GM12878 (cell line): ENCODE measurements around the gene MYLK4. TPM values are rescaled to one million over a fixed set of nuclear protein-coding genes. Genes with fewer than 3 reads are reported as not detected.

ENCODE experiments used
- ATAC-seq: fragments of 200-7000 bp; cut with Tn5 transposase; 3 replicates; pipeline ENCODE4 v1.9.1; 2020; ENCODE audit warnings: mild to moderate bottlenecking, moderate library complexity
- BruUV-seq: library from RNA; stranded (reverse); fragments of 400-500 nt; replicated peaks from 2 replicates; lab custom pipeline; 2021; lab: Mats Ljungman, UMichigan
- CTCF ChIA-PET: fragments of 300-600 bp; sonication (Branson Sonifier 250); formaldehyde crosslinking; extraction: SDS; loops from one replicate; lab custom pipeline; 2021; ENCODE audit warnings: inconsistent platforms; lab: Yijun Ruan, JAX
- POLR2A ChIA-PET: fragments of 350-600 bp; formaldehyde crosslinking; extraction: SDS; loops from one replicate; lab custom pipeline; 2021; ENCODE audit warnings: inconsistent platforms; lab: Charles Lee
- RAD21 ChIA-PET: fragments of 300-600 bp; sonication (Branson Sonifier 250); formaldehyde crosslinking; loops from one replicate; lab custom pipeline; 2023; ENCODE audit warnings: antibody characterized with exemption; ENCODE audit not compliant: unreplicated experiment; lab: Charles Lee
- SMC1A ChIA-PET: fragments of 300-600 bp; sonication (Branson Sonifier 250); formaldehyde crosslinking; loops from one replicate; lab custom pipeline; 2023; ENCODE audit not compliant: unreplicated experiment, uncharacterized antibody; lab: Charles Lee
- DNase-seq: peaks from one replicate; pipeline ENCODE4 v3.0.0-alpha.2; 2011; ENCODE audit warnings: low read depth, low spot score
- FAIRE-seq: peaks from 3 replicates; lab custom pipeline; 2011; peaks lifted over from hg19 to GRCh38; lab: Jason Lieb, UNC
- H2AFZ ChIP-seq: 2 replicates; pipeline ENCODE4 v1.6.0; 2011; ENCODE audit warnings: low read depth, low read length, control low read depth; ENCODE audit not compliant: control insufficient read depth
- H3K27ac ChIP-seq: 2 replicates; pipeline ENCODE4 v1.5.1; 2011; ENCODE audit warnings: control low read depth; ENCODE audit not compliant: control insufficient read depth, insufficient read depth
- H3K27me3 ChIP-seq, 2 experiments: replicated peaks in 1 of 2; 2 replicates each; pipeline versions ENCODE4 v1.6.0 to v1.6.1; 2011; ENCODE audit warnings: low read length in 1 of 2; ENCODE audit not compliant: control insufficient read depth in 2 of 2, insufficient read depth in 2 of 2
- H3K36me3 ChIP-seq, 2 experiments: 2 replicates each; pipeline ENCODE4 v1.5.1; 2011; ENCODE audit warnings: low read length in 1 of 2; ENCODE audit not compliant: control insufficient read depth in 2 of 2, insufficient read depth in 2 of 2
- H3K4me1 ChIP-seq: 2 replicates; pipeline ENCODE4 v1.6.1; 2011; ENCODE audit warnings: mild to moderate bottlenecking, low read length, moderate library complexity, mixed read lengths; ENCODE audit not compliant: control insufficient read depth, insufficient read depth
- H3K4me2 ChIP-seq: 2 replicates; pipeline ENCODE4 v1.6.0; 2011; ENCODE audit warnings: control low read depth; ENCODE audit not compliant: control insufficient read depth, insufficient read depth
- H3K4me3 ChIP-seq: fragments of 200-600 bp; sonication (generic); 2 replicates; pipeline ENCODE4 v1.5.1; 2016
- H3K79me2 ChIP-seq: 2 replicates; pipeline ENCODE4 v1.6.0; 2011; ENCODE audit warnings: low read length; ENCODE audit not compliant: control insufficient read depth, insufficient read depth
- H3K9ac ChIP-seq: 2 replicates; pipeline ENCODE4 v1.8.0; 2011; ENCODE audit warnings: low read length, control low read depth, mixed read lengths; ENCODE audit not compliant: control insufficient read depth, insufficient read depth
- H3K9me3 ChIP-seq: replicated peaks from 3 replicates; pipeline ENCODE4 v1.5.1; 2011; ENCODE audit warnings: mild to moderate bottlenecking, low read length; ENCODE audit not compliant: control insufficient read depth, insufficient read depth
- H4K20me1 ChIP-seq: 2 replicates; pipeline ENCODE4 v1.6.0; 2011; ENCODE audit not compliant: control insufficient read depth, insufficient read depth
- BMI1 ChIP-seq: fragments of 450-650 bp; IDR thresholded peaks from 2 replicates; pipeline ENCODE4 v1.6.1; 2016; ENCODE audit warnings: mild to moderate bottlenecking, moderate library complexity, borderline replicate concordance
- CEBPB ChIP-seq, 2 experiments: fragments of 150-350 bp in 1 of 2; IDR thresholded peaks; 2 replicates each; pipeline ENCODE4 v1.6.1; 2012 to 2014; ENCODE audit warnings: low read depth in 2 of 2, low read length in 2 of 2, borderline replicate concordance in 1 of 2, inconsistent platforms in 1 of 2
- CHD2 ChIP-seq: IDR thresholded peaks from 2 replicates; pipeline ENCODE4 v1.6.1; 2011; ENCODE audit warnings: low read depth, low read length, improper control_type of control experiment, borderline replicate concordance
- DPF2 ChIP-seq: fragments of 450-650 bp; IDR thresholded peaks from 2 replicates; pipeline ENCODE4 v1.6.1; 2017; ENCODE audit warnings: mild to moderate bottlenecking
- HDAC2 ChIP-seq: fragments of 200-600 bp; sonication (generic); IDR thresholded peaks from 2 replicates; pipeline ENCODE4 v1.6.1; 2017
- IKZF1 ChIP-seq: fragments of 450-650 bp; conservative IDR thresholded peaks from 2 replicates; pipeline ENCODE4 v1.6.1; 2017; ENCODE audit warnings: antibody characterized with exemption, mild to moderate bottlenecking
- MTA2 ChIP-seq: fragments of 450-650 bp; IDR thresholded peaks from 2 replicates; pipeline ENCODE4 v1.6.1; 2016; ENCODE audit warnings: low read depth, mild to moderate bottlenecking, moderate library complexity
- POLR2AphosphoS5 ChIP-seq: IDR thresholded peaks from 2 replicates; pipeline ENCODE4 v1.6.1; 2011; ENCODE audit warnings: mild to moderate bottlenecking, low read length, inconsistent platforms
- SMAD1 ChIP-seq: fragments of 450-650 bp; IDR thresholded peaks from 2 replicates; pipeline ENCODE4 v1.6.1; 2018; ENCODE audit warnings: mild to moderate bottlenecking, low read depth; ENCODE audit not compliant: partially characterized antibody
- WGBS: methylation state at CpG from one replicate; pipeline ENCODE4 v1.1.6; 2016; ENCODE audit warnings: low lambda C conversion rate; ENCODE audit not compliant: insufficient replicate concordance, insufficient coverage; ENCODE audit errors: missing lambda C conversion rate; 5-methylcytosine and 5-hydroxymethylcytosine counted together
- in situ Hi-C: fragments of 300-500 bp; cut with MboI; formaldehyde crosslinking; loops from 9 replicates; pipeline ENCODE4 v1.14.3; 2018; ENCODE audit warnings: mixed read lengths
- intact Hi-C: fragments of 100-400 bp; cut with micrococcal nuclease; formaldehyde crosslinking; loops from one replicate; pipeline ENCODE4 v1.14.2; 2022; ENCODE audit not compliant: unreplicated experiment
- polyA plus RNA-seq, 11 experiments: library from polyadenylated mRNA; depleted of rRNA in 4 of 11; unstranded in 6 of 11; stranded (reverse) in 5 of 11; fragments of >200 nt; fragmentation: Nextera tagmentation in 4 of 11; fragmentation: Illumina TruSeq in 1 of 11; extraction: Ambion mirVana in 4 of 11; extraction: Trizol in 1 of 11; gene quantifications; 1 replicate in 1 of 11; 2 replicates in 10 of 11; pipeline versions ENCODE4 v1.2.1 to v1.2.3, GENCODE V29; 2011 to 2016; ENCODE audit warnings: inconsistent platforms in 2 of 11, missing spikeins in 2 of 11, low read depth in 1 of 11
- total RNA-seq, 4 experiments: library from RNA; depleted of rRNA in 3 of 4; stranded (reverse); fragments of >200 nt in 3 of 4; fragmentation: Illumina TruSeq in 1 of 4; extraction: Trizol in 1 of 4; gene quantifications; 2 replicates each; pipeline versions ENCODE4 v1.2.1 to v1.2.3, GENCODE V29; 2013 to 2021
- TF ChIP-seq, protein P1 (sequence below): IDR thresholded peaks from 2 replicates; pipeline ENCODE4 v1.6.1; 2012; ENCODE audit warnings: low read depth, low read length, improper control_type of control experiment
- TF ChIP-seq, protein P2 (sequence below): fragments of 450-650 bp; formaldehyde crosslinking; IDR thresholded peaks from 2 replicates; pipeline ENCODE4 v1.4.0; 2022; ENCODE audit warnings: mild to moderate bottlenecking, moderate library complexity
- TF ChIP-seq, protein P3 (sequence below): fragments of 450-650 bp; formaldehyde crosslinking; IDR thresholded peaks from 2 replicates; pipeline ENCODE4 v1.4.0; 2020; ENCODE audit warnings: mild to moderate bottlenecking, moderate library complexity

The MYLK4 gene
- total and polyA plus RNA-seq, 10 of the 15 experiments (the other 5 are each of a cell fraction or from before 2014, with no cell fraction given), result under 0.01 to 0.09 (median 0.05) TPM; not detected in 1

DNA sequence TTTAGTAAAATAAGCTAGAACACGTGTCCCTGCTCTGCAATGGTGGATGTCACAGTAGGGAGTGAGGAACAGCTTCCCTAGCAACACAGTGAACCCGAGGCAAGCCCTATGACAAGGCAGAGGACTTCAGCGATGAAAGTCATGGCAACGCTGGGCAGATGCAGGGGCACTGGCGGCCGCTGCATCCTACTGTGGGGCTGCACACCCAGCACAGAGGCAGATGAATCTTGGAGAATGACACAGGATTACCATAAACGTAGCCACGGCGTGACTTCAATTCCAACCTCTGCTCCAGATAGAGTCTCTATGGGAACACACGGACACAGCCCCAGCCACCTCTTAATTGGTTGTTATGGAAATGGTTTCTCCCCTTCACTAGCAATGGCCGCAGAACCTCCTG lies 64.2 kb downstream of the MYLK4 start:
- RAD21 ChIA-PET, result no interaction called here
- ATAC-seq, result no peak
- no peaks in the 10 kb centered on the region; the same call in 1 of the 2 replicates for H4K20me1 ChIP-seq
- in situ Hi-C loops, result no loop called here
- intact Hi-C loops, result no loop called here
- no peaks in the 10 kb centered on the region for H3K79me2 ChIP-seq
- H3K36me3 ChIP-seq, result no peaks in the 10 kb centered on the region
- no peak overlapping the region for H3K9ac ChIP-seq
- no peaks in the 10 kb centered on the region; a peak in 2 of 4 replicates for H3K27me3 ChIP-seq
- CTCF ChIA-PET, result no interaction called here
- POLR2A ChIA-PET, result no interaction called here
- SMC1A ChIA-PET, result no interaction called here
- 67% methylated on average over 11 of the region's 11 CpGs for WGBS
- no peak overlapping the region for H3K4me3 ChIP-seq
- H3K4me2 ChIP-seq, result no peak overlapping the region
- no peak overlapping the region for H3K27ac ChIP-seq
- no peaks in the 10 kb centered on the region for H3K4me1 ChIP-seq
- DNase-seq, result no peak
- FAIRE-seq, result no peak
- TF ChIP-seq, protein P1, sequence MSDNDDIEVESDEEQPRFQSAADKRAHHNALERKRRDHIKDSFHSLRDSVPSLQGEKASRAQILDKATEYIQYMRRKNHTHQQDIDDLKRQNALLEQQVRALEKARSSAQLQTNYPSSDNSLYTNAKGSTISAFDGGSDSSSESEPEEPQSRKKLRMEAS, result no peak
- TF ChIP-seq BMI1 (no peak), POLR2AphosphoS5 (no peak), DPF2 (no peak), HDAC2 (no peak), IKZF1 (no peak), SMAD1 (no peak), MTA2 (no peak), CHD2 (no peak), CEBPB (IDR thresholded peaks at IDR 0.05; ENCODE audit: borderline replicate concordance in 1 of 2, low read depth in 2 of 2, low read length in 2 of 2) (no peak)
- TF ChIP-seq, protein P2, sequence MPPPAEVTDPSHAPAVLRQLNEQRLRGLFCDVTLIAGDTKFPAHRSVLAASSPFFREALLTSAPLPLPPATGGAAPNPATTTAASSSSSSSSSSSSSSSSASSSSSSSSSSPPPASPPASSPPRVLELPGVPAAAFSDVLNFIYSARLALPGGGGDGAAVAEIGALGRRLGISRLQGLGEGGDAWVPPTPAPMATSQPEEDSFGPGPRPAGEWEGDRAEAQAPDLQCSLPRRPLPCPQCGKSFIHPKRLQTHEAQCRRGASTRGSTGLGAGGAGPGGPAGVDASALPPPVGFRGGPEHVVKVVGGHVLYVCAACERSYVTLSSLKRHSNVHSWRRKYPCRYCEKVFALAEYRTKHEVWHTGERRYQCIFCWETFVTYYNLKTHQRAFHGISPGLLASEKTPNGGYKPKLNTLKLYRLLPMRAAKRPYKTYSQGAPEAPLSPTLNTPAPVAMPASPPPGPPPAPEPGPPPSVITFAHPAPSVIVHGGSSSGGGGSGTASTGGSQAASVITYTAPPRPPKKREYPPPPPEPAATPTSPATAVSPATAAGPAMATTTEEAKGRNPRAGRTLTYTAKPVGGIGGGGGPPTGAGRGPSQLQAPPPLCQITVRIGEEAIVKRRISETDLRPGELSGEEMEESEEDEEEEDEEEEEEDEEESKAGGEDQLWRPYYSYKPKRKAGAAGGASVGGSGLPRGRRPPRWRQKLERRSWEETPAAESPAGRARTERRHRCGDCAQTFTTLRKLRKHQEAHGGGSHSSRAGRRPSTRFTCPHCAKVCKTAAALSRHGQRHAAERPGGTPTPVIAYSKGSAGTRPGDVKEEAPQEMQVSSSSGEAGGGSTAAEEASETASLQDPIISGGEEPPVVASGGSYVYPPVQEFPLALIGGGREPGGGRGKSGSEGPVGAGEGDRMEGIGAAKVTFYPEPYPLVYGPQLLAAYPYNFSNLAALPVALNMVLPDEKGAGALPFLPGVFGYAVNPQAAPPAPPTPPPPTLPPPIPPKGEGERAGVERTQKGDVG (CRISPR knock-in tag), result no peak
- TF ChIP-seq, protein P3, sequence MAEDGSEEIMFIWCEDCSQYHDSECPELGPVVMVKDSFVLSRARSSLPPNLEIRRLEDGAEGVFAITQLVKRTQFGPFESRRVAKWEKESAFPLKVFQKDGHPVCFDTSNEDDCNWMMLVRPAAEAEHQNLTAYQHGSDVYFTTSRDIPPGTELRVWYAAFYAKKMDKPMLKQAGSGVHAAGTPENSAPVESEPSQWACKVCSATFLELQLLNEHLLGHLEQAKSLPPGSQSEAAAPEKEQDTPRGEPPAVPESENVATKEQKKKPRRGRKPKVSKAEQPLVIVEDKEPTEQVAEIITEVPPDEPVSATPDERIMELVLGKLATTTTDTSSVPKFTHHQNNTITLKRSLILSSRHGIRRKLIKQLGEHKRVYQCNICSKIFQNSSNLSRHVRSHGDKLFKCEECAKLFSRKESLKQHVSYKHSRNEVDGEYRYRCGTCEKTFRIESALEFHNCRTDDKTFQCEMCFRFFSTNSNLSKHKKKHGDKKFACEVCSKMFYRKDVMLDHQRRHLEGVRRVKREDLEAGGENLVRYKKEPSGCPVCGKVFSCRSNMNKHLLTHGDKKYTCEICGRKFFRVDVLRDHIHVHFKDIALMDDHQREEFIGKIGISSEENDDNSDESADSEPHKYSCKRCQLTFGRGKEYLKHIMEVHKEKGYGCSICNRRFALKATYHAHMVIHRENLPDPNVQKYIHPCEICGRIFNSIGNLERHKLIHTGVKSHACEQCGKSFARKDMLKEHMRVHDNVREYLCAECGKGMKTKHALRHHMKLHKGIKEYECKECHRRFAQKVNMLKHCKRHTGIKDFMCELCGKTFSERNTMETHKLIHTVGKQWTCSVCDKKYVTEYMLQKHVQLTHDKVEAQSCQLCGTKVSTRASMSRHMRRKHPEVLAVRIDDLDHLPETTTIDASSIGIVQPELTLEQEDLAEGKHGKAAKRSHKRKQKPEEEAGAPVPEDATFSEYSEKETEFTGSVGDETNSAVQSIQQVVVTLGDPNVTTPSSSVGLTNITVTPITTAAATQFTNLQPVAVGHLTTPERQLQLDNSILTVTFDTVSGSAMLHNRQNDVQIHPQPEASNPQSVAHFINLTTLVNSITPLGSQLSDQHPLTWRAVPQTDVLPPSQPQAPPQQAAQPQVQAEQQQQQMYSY (CRISPR knock-in tag), result no peak
- BruUV-seq, result no TSS peak
- H2AFZ ChIP-seq, result no peak overlapping the region
- H3K9me3 ChIP-seq, result no peaks in the 10 kb centered on the region
